Gastrocnemius medialis (tissue), 4 donors: Measurements from ENCODE around the gene GALNT9.

Experiments used
- POLR2A ChIP-seq, 2 donors: fragments of 450-650 bp; IDR thresholded peaks; one replicate each; pipeline ENCODE4 v1.6.1; 2017; ENCODE audit warnings: antibody characterized with exemption in 2 of 2, mild to moderate bottlenecking in 2 of 2, moderate library complexity in 2 of 2
- TF ChIP-seq, protein P1 (sequence below), 5 experiments: fragments of 450-650 bp in 3 of 5; fragments of 200-600 bp in 2 of 5; sonication (generic) in 2 of 5; IDR thresholded peaks in 4 of 5; conservative IDR thresholded peaks in 1 of 5; 1 replicate in 4 of 5; 2 replicates in 1 of 5; pipeline ENCODE4 v1.5.1; 2016 to 2019; ENCODE audit warnings: antibody characterized with exemption in 5 of 5, mild to moderate bottlenecking in 3 of 5, moderate library complexity in 3 of 5

DNA sequence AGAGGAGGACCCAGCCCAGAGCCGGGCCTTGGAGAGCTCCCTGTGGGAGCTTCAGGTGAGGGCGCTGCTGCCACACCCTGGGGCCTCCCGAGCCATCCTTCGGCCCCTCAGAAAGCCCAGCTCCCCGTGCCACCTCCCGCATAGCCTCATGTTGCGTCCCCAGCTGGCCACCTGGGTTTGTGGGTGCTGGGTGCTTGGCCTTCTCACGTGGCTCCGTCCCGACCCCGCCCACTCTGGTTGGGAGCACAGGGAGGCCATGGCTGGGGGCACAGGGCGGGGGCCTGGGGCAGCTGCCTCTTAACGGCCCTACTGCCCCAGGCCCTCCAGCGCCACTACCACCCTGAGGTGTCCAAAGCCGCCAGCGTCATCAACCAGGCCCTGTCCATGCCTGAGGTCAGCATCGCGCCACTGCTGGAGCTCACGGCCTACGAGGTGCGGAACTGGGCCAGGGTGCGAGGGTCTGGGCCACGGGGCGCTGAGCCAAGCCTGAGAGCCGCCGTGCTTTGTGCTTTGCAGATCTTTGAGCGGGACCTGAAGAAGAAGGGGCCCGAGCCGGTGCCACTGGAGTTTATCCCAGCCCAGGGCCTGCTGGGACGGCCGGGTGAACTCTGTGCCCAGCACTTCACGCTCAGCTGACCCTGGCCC is 177.5 kb downstream of the GALNT9 start:
- TF ChIP-seq, protein P1, sequence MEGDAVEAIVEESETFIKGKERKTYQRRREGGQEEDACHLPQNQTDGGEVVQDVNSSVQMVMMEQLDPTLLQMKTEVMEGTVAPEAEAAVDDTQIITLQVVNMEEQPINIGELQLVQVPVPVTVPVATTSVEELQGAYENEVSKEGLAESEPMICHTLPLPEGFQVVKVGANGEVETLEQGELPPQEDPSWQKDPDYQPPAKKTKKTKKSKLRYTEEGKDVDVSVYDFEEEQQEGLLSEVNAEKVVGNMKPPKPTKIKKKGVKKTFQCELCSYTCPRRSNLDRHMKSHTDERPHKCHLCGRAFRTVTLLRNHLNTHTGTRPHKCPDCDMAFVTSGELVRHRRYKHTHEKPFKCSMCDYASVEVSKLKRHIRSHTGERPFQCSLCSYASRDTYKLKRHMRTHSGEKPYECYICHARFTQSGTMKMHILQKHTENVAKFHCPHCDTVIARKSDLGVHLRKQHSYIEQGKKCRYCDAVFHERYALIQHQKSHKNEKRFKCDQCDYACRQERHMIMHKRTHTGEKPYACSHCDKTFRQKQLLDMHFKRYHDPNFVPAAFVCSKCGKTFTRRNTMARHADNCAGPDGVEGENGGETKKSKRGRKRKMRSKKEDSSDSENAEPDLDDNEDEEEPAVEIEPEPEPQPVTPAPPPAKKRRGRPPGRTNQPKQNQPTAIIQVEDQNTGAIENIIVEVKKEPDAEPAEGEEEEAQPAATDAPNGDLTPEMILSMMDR (IDR thresholded peaks at IDR 0.05 in 4 of 5, conservative IDR thresholded peaks at IDR 0.05 in 1 of 5): no peak
- no peak for TF ChIP-seq POLR2A (IDR thresholded peaks at IDR 0.05)
